Measurements from ENCODE around the gene NR1I3.
A peak's percentile ranks its signal among the peaks of the same experiment; 100 is the strongest.

GRCh38 chr1:161225534-161226319 lies 12.3 kb downstream of the NR1I3 start, which contains the start of gene TOMM40L:
- TF ChIP-seq CTCF (conservative IDR thresholded peaks at IDR 0.05; ENCODE audit: low read length) = peak; percentile 87
- no peak for TF ChIP-seq EZH2phosphoT487 (IDR thresholded peaks at IDR 0.05; ENCODE audit: borderline replicate concordance, low read depth, low read length)
